Epithelial cell of esophagus (primary cell): ENCODE measurements around the gene AMPD2.

Source experiments
- DNase-seq: peaks from one replicate; pipeline ENCODE4 v3.0.0; 2010; ENCODE audit warnings: low read depth
- H3K4me3 ChIP-seq: 2 replicates; pipeline ENCODE4 v1.5.1; 2011; ENCODE audit warnings: mild to moderate bottlenecking, low read length, control low read depth
- TF ChIP-seq, protein P1 (sequence below): IDR thresholded peaks from 2 replicates; pipeline ENCODE4 v1.5.1; 2011; ENCODE audit warnings: low read depth, mild to moderate bottlenecking, low read length, control low read depth, inconsistent platforms; ENCODE audit not compliant: insufficient read depth; ENCODE audit errors: missing control alignments

The AMPD2 gene

DNA sequence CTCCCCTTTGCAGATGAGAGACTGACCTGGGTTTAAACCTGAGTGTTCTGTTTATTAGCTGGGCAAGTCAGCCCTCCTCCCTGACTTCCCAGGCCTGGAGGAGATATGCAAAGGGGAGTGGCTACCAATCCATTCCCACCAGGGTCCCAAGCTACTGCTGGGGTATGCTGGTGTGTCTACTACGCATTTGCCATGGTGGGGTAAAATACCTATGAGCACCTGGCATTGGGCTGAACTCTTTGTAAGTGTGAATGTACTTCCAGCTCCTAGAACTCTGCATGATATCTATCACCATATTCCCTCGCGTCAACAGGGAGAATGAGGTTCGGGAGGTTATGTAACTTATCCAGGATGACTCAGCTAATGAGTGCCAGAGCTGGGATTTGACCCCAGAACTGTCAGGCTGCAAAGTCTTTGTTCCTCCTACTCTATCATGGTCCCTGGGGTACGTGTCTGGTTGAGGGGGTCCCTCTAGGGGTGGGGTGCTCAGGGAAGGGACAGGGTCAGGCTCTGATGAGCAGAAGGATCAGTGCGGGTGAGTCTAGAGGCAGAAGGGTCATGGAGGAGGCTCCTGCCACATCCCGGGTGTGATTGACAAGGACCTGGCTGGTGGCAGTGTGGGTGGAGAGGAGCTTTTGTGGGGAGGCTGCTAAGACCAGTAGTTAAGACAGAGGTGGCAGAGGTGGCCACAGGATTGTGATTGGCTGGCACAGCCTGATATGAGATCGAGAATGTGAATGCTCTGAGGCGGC lies 16.7 kb downstream of the AMPD2 start:
- peak; percentile 53 for DNase-seq
- H3K4me3 ChIP-seq: no peak overlapping the region
- TF ChIP-seq, protein P1, sequence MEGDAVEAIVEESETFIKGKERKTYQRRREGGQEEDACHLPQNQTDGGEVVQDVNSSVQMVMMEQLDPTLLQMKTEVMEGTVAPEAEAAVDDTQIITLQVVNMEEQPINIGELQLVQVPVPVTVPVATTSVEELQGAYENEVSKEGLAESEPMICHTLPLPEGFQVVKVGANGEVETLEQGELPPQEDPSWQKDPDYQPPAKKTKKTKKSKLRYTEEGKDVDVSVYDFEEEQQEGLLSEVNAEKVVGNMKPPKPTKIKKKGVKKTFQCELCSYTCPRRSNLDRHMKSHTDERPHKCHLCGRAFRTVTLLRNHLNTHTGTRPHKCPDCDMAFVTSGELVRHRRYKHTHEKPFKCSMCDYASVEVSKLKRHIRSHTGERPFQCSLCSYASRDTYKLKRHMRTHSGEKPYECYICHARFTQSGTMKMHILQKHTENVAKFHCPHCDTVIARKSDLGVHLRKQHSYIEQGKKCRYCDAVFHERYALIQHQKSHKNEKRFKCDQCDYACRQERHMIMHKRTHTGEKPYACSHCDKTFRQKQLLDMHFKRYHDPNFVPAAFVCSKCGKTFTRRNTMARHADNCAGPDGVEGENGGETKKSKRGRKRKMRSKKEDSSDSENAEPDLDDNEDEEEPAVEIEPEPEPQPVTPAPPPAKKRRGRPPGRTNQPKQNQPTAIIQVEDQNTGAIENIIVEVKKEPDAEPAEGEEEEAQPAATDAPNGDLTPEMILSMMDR: no peak

DNA sequence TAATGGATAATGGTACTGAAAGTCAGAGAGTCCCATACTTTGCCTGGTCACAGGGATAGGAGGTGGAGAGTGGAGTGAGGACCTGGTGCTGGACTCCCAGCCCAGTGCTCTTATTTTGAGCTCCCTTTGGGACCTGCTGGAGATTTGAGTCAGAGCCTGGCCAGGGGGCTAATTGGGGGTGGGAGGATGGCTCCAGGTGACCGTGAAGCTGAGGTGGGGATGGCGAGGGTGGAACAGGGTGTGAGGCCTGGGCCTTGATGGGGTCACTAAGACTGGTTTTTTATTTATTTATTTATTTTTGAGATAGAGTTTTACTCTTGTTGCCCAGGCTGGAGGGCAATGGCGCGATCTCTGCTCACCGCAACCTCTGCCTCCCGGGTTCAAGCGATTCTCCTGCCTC lies 17.8 kb downstream of the AMPD2 start:
- DNase-seq: no peak
- no peak overlapping the region for H3K4me3 ChIP-seq
- TF ChIP-seq, protein P1: no peak

DNA sequence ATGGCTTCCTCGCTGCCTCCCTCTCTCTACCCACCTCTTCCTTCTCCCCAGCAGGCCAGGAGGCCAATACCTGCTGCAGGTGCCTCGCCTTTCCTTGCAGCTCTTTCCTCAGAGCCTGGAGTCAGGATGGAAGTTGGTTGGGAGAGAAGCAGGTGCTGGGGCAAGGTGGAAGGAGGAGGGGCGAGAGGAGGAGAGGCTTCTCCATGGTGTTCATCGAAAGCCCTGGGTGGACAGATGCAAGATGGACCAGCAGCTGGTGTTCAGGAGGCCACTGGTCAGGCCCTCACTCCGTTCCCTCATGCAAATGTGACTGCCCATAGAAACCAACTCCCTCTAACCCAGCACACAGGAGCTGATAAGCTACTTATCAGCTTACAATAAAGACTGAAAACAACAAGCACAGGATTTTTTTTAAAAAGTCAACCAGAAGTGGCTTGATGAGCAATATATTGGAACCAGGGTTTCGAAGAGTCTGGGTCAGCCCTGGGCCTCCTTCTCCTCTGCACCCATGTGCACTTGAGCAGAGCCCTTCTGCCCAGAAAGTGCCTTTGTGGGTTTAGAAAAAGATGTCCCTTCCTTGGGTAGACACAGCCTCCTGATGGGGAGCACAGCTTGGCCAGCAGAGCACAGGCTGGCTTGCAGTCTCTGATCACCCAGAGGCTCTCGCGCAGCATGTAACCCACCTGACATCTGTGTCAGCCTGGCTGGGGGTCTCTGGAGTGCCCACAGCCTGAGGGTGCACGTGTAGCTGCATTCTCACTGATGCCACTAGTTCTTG lies 19.6 kb downstream of the AMPD2 start:
- no peak for DNase-seq
- TF ChIP-seq, protein P1: no peak

DNA sequence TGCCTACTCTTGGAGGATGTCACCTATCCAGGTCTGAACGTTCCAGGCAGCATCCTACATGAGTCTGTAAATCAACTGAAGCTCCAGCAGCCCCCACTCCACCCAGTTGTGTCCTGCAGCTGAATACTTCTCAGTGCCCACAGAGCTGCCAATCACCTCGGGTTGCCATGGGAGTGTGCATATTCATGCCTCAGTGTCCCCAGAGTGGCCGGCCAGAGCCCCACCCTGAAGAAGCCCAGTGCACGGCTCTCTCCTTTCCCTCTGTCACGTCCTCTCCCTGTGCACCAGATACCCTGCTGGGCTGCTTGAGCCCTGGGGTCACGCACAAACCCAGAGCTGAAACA lies 20.2 kb downstream of the AMPD2 start:
- no peak for DNase-seq
- TF ChIP-seq, protein P1: no peak
- H3K4me3 ChIP-seq: no peak overlapping the region

More for the DNA sequence above, 19.6 kb downstream of the AMPD2 start:
- no peak overlapping the region for H3K4me3 ChIP-seq

DNA sequence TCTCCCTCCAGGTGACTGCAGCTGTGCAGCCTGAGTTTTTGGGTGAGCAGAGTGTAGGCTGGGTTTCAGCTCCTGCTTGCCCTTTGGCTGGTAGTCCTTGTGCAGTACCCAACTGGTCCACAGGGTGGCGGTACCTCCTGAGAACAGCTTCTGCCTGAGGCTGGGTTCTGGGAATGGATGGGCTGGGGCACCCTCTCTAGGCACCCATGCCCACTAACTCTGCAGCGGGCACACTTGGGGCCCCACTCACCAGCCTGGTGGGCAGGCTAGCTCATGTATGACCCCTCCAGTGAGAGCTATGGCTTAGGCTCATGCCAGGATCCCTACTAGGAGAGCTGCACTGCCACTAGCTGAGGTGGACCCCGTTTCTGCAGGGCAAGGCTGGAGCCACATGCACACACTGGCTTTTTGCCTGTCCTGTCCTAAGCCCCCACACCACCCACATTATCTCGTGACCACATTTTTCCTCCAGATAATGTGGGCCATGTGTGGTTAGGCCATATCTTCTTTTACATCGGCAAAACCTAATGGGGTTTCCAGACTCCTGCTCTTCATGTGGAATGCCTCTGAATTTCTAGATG lies 20.7 kb downstream of the AMPD2 start:
- H3K4me3 ChIP-seq: no peak overlapping the region
- TF ChIP-seq, protein P1: peak; percentile 96
- peak; percentile 68 for DNase-seq

DNA sequence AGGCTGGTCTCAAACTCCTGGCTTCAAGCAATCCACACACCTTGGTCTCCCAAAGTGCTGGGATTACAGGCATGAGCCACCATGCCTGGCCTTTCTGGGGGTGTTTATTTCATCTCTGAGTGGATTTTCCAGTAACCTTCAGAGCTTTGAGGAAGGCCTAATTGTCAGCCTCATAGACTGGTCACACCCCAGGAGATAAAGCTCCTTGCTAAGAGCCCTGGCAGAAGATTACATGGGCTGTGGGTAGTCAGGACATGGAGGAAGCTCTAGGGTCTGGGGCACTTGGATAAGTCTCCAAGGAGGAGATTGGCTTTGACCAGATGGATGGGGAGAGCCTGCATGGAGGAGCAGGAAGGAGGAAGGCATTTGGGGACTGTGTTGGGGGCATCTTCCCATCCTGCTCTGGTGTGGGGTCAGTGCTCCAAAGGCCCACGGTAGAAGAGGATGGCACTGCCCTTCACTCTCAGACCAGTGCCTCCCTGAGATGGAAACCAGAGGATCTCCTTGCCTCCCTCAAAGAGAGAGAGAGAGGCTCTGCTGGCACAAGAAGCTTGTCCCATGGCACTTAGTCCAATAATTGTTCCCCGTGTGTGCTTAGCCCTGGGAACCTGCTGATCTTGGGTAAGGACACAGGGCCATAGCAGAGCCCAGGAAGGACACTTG lies 21.6 kb downstream of the AMPD2 start:
- TF ChIP-seq, protein P1: no peak
- DNase-seq: no peak
- H3K4me3 ChIP-seq: no peak overlapping the region
